ENCODE measurements around the gene RBMS3. TPM values are rescaled to one million over a fixed set of nuclear protein-coding genes. Genes with fewer than 3 reads are reported as not detected.
A peak's percentile ranks its signal among the peaks of the same experiment; 100 is the strongest.

Gene RBMS3
- total RNA-seq, 4 donors from 2014 or later, result 3.8 to 18.7 (median 14.6) TPM

- H3K36me3 ChIP-seq, result no peaks in the 10 kb centered on the region
- H3K27me3 ChIP-seq, result no peaks in the 10 kb centered on the region
- H3K9me3 ChIP-seq, result no peaks in the 10 kb centered on the region
- no peak overlapping the region for H3K27ac ChIP-seq
- intact Hi-C loops (cut with DNase I; ENCODE audit: low total_unique reads), result no loop called here
- peaks cover 0 to 10% (median 4%) of the 10 kb centered on the region in 4 donors for H3K4me1 ChIP-seq
- in situ Hi-C loops (cut with MboI; ENCODE audit: low pct_ligation_motif_present in 1 of 4, low pct_unique_long_range_greater_than_20kb in 1 of 4, low sequenced_read_pairs in 3 of 4), result loop anchor here in 1 of 4 donors (25.0 kb wide), 1 partner anchor 471 kb away; no protein-coding TSS in a partner anchor
- no peak for TF ChIP-seq CTCF (IDR thresholded peaks at IDR 0.05)
- peak in 1 of 3 donors; percentile 15 for TF ChIP-seq POLR2AphosphoS5 (IDR thresholded peaks at IDR 0.05)
- H3K4me3 ChIP-seq, result no peak overlapping the region
- no peak for DNase-seq
- WGBS, 2 donors (ENCODE audit: low coverage in 1 of 2), result 47 to 61% methylated on average over 2 to 4 of the region's 4 CpGs
Measured at GRCh38 chr3:29291260-29291981, 10.6 kb downstream of the RBMS3 start.

- in situ Hi-C loops (cut with MboI; ENCODE audit: low pct_ligation_motif_present in 1 of 4, low pct_unique_long_range_greater_than_20kb in 1 of 4, low sequenced_read_pairs in 3 of 4), result loop anchor here in 1 of 4 donors (25.0 kb wide), 1 partner anchor 470 kb away; no protein-coding TSS in a partner anchor
Measured at GRCh38 chr3:29291982-29292363, 11.1 kb downstream of the RBMS3 start.

GRCh38 chr3:29293421-29293820, 12.6 kb downstream of the RBMS3 start:
- no peaks in the 10 kb centered on the region for H3K27me3 ChIP-seq
- no peak overlapping the region for H3K4me3 ChIP-seq
- H3K36me3 ChIP-seq, result no peaks in the 10 kb centered on the region
- no peak for DNase-seq
- H3K9me3 ChIP-seq, result no peaks in the 10 kb centered on the region
- in situ Hi-C loops (cut with MboI; ENCODE audit: low pct_ligation_motif_present in 1 of 4, low pct_unique_long_range_greater_than_20kb in 1 of 4, low sequenced_read_pairs in 3 of 4), result loop anchor here in 1 of 4 donors (25.0 kb wide), 1 partner anchor 469 kb away; no protein-coding TSS in a partner anchor
- 0 to 67% methylated on average over 1 to 2 of the region's 2 CpGs for WGBS, 2 donors (ENCODE audit: low coverage in 1 of 2)
- intact Hi-C loops (cut with DNase I; ENCODE audit: low total_unique reads), result no loop called here
- TF ChIP-seq POLR2A (IDR thresholded peaks at IDR 0.05) (no peak), POLR2AphosphoS5 (IDR thresholded peaks at IDR 0.05) (no peak), CTCF (IDR thresholded peaks at IDR 0.05) (no peak), EP300 (IDR thresholded peaks at IDR 0.05; ENCODE audit: low read depth) (no peak)
- peaks cover 0 to 10% (median 4%) of the 10 kb centered on the region in 4 donors for H3K4me1 ChIP-seq
- H3K27ac ChIP-seq, result no peak overlapping the region

More at GRCh38 chr3:29291982-29292363, 11.1 kb downstream of the RBMS3 start:
- 82 to 85% methylated on average over 3 of the region's 3 CpGs for WGBS, 2 donors (ENCODE audit: low coverage in 1 of 2)
- Histone ChIP-seq H3K36me3 (no peaks in the 10 kb centered on the region), H3K9me3 (no peaks in the 10 kb centered on the region), H3K4me3 (no peak overlapping the region), H3K27ac (no peak overlapping the region), H3K27me3 (no peaks in the 10 kb centered on the region), H3K4me1 (peaks cover 0 to 10% (median 4%) of the 10 kb centered on the region in 4 donors)
- no peak for DNase-seq
- intact Hi-C loops (cut with DNase I; ENCODE audit: low total_unique reads), result no loop called here
- TF ChIP-seq POLR2AphosphoS5 (IDR thresholded peaks at IDR 0.05) (no peak), CTCF (IDR thresholded peaks at IDR 0.05) (no peak), POLR2A (IDR thresholded peaks at IDR 0.05) (no peak), EP300 (IDR thresholded peaks at IDR 0.05; ENCODE audit: low read depth) (no peak)

GRCh38 chr3:29297998-29298397, 17.1 kb downstream of the RBMS3 start:
- H3K4me3 ChIP-seq, result no peak overlapping the region
- no peaks in the 10 kb centered on the region for H3K9me3 ChIP-seq
- no peak for TF ChIP-seq CTCF (IDR thresholded peaks at IDR 0.05)
- TF ChIP-seq POLR2A (IDR thresholded peaks at IDR 0.05), result no peak
- TF ChIP-seq EP300 (IDR thresholded peaks at IDR 0.05; ENCODE audit: low read depth), result no peak
- no peak for TF ChIP-seq POLR2AphosphoS5 (IDR thresholded peaks at IDR 0.05)
- no peak for DNase-seq
- intact Hi-C loops (cut with DNase I; ENCODE audit: low total_unique reads), result no loop called here
- no peaks in the 10 kb centered on the region for H3K36me3 ChIP-seq
- peaks cover 0 to 9% (median 0%) of the 10 kb centered on the region in 4 donors for H3K4me1 ChIP-seq
- no peak overlapping the region for H3K27ac ChIP-seq
- in situ Hi-C loops (cut with MboI; ENCODE audit: low pct_ligation_motif_present in 1 of 4, low pct_unique_long_range_greater_than_20kb in 1 of 4, low sequenced_read_pairs in 3 of 4), result loop anchor here in 1 of 4 donors (25.0 kb wide), 1 partner anchor 464 kb away; no protein-coding TSS in a partner anchor
- WGBS, 2 donors (ENCODE audit: low coverage in 1 of 2), result 85% methylated on average over 1 of the region's 1 CpG; no CpG with 5 or more reads in 1 of the 2 donors
- H3K27me3 ChIP-seq, result no peaks in the 10 kb centered on the region
